H1 (cell line): Measurements from ENCODE around the gene IQCK. TPM values are rescaled to one million over a fixed set of nuclear protein-coding genes. Genes with fewer than 3 reads are reported as not detected.
A peak's percentile ranks its signal among the peaks of the same experiment; 100 is the strongest.

Source experiments
- CTCF ChIA-PET: fragments of 300-600 bp; sonication (Branson Sonifier 250); formaldehyde crosslinking; loops from one replicate; lab custom pipeline; 2021; ENCODE audit not compliant: partially characterized antibody; lab: Charles Lee
- POLR2A ChIA-PET: fragments of 300-600 bp; sonication (Branson Sonifier 250); formaldehyde crosslinking; loops from one replicate; lab custom pipeline; 2021; ENCODE audit warnings: inconsistent platforms; ENCODE audit not compliant: partially characterized antibody; lab: Charles Lee
- DNase-seq, 2 experiments: peaks; one replicate each; pipeline versions ENCODE4 v3.0.0 to v3.0.0-alpha.2; 2010 to 2022; ENCODE audit warnings: low spot score in 2 of 2, low read depth in 1 of 2, mixed read lengths in 1 of 2
- FAIRE-seq: peaks from 2 replicates; lab custom pipeline; 2011; peaks lifted over from hg19 to GRCh38; lab: Jason Lieb, UNC
- H2AFZ ChIP-seq: 2 replicates; pipeline ENCODE4 v1.8.1; 2012; ENCODE audit warnings: low read length, inconsistent platforms
- H2AK5ac ChIP-seq: 2 replicates; pipeline ENCODE4 v1.6.1; 2013; ENCODE audit warnings: low read depth, low read length
- H2BK120ac ChIP-seq: replicated peaks from 2 replicates; pipeline ENCODE3; 2013; ENCODE audit warnings: low read depth, low read length, inconsistent platforms
- H2BK12ac ChIP-seq: 2 replicates; pipeline ENCODE4 v1.6.1; 2013; ENCODE audit warnings: low read depth, low read length
- H2BK15ac ChIP-seq: 2 replicates; pipeline ENCODE4 v1.6.1; 2013; ENCODE audit warnings: low read length
- H2BK20ac ChIP-seq: 2 replicates; pipeline ENCODE4 v1.6.1; 2013; ENCODE audit warnings: low read length
- H2BK5ac ChIP-seq: 2 replicates; pipeline ENCODE4 v1.6.1; 2013; ENCODE audit warnings: low read depth, low read length
- H3K14ac ChIP-seq: 2 replicates; pipeline ENCODE4 v1.6.1; 2013; ENCODE audit warnings: inconsistent platforms; ENCODE audit not compliant: insufficient read length
- H3K18ac ChIP-seq: 2 replicates; pipeline ENCODE4 v1.6.1; 2013; ENCODE audit warnings: low read length; ENCODE audit errors: extremely low read depth
- H3K23ac ChIP-seq: 2 replicates; pipeline ENCODE4 v1.6.1; 2013; ENCODE audit warnings: inconsistent platforms; ENCODE audit not compliant: insufficient read length
- H3K23me2 ChIP-seq: 2 replicates; pipeline ENCODE4 v1.6.1; 2013; ENCODE audit warnings: low read depth, low read length
- H3K27ac ChIP-seq: 2 replicates; pipeline ENCODE4 v1.6.1; 2011; ENCODE audit warnings: low read depth, low read length, inconsistent platforms
- H3K27me3 ChIP-seq, 4 experiments: replicated peaks in 1 of 4; 1 replicate in 1 of 4; 2 replicates in 3 of 4; pipeline versions ENCODE4 v1.6.1 to v1.8.1; 2011 to 2013; ENCODE audit warnings: low read length in 3 of 4, mild to moderate bottlenecking in 3 of 4, inconsistent platforms in 2 of 4, mixed read lengths in 2 of 4, moderate library complexity in 1 of 4; ENCODE audit not compliant: control insufficient read depth in 3 of 4, insufficient read depth in 3 of 4; ENCODE audit errors: extremely low read depth in 1 of 4
- H3K36me3 ChIP-seq, 4 experiments: 2 replicates each; pipeline versions ENCODE4 v1.6.1 to v1.8.1; 2011 to 2013; ENCODE audit warnings: mild to moderate bottlenecking in 4 of 4, low read length in 3 of 4, moderate library complexity in 2 of 4, control low read depth in 1 of 4, inconsistent platforms in 1 of 4; ENCODE audit not compliant: insufficient read depth in 4 of 4, control insufficient read depth in 2 of 4
- H3K4ac ChIP-seq: replicated peaks from 2 replicates; pipeline ENCODE3; 2013; ENCODE audit warnings: low read length, low read depth, mixed read lengths, inconsistent platforms; ENCODE audit not compliant: insufficient read length
- H3K4me1 ChIP-seq, 4 experiments: replicated peaks in 1 of 4; 1 replicate in 1 of 4; 2 replicates in 3 of 4; pipeline versions ENCODE4 v1.6.1 to v1.8.1; 2011 to 2013; ENCODE audit warnings: low read length in 3 of 4, inconsistent platforms in 2 of 4, mixed read lengths in 1 of 4; ENCODE audit not compliant: insufficient read depth in 4 of 4, control insufficient read depth in 3 of 4
- H3K4me2 ChIP-seq, 2 experiments: 2 replicates each; pipeline versions ENCODE4 v1.6.1 to v1.8.1; 2011 to 2013; ENCODE audit warnings: low read depth in 2 of 2, low read length in 2 of 2, control low read depth in 1 of 2, inconsistent platforms in 1 of 2, mild to moderate bottlenecking in 1 of 2; ENCODE audit not compliant: insufficient read depth in 1 of 2
- H3K4me3 ChIP-seq, 4 experiments: fragments of 200-600, 300-600 bp in 1 of 4; sonication (generic), shearing (Covaris generic), sonication (Bioruptor Twin) in 1 of 4; 2 replicates each; pipeline versions ENCODE4 v1.5.1 to v1.8.1; 2011 to 2016; ENCODE audit warnings: low read length in 4 of 4, low read depth in 3 of 4, control low read depth in 2 of 4, inconsistent platforms in 2 of 4, mild to moderate bottlenecking in 2 of 4, mixed read lengths in 1 of 4, moderate library complexity in 1 of 4; ENCODE audit not compliant: insufficient read depth in 2 of 4; ENCODE audit errors: extremely low read depth in 1 of 4
- H3K56ac ChIP-seq: replicated peaks from 2 replicates; pipeline ENCODE3; 2013; ENCODE audit warnings: low read depth, mild to moderate bottlenecking, mixed read lengths, low read length, inconsistent platforms; ENCODE audit not compliant: insufficient read length
- H3K79me1 ChIP-seq: 2 replicates; pipeline ENCODE4 v1.6.1; 2013; ENCODE audit warnings: low read depth, low read length, control low read depth
- H3K79me2 ChIP-seq, 2 experiments: 2 replicates each; pipeline versions ENCODE4 v1.6.1 to v1.8.1; 2012 to 2013; ENCODE audit warnings: low read length in 2 of 2, mild to moderate bottlenecking in 2 of 2, inconsistent platforms in 1 of 2; ENCODE audit not compliant: insufficient read depth in 2 of 2, control insufficient read depth in 1 of 2
- H3K9ac ChIP-seq, 4 experiments: replicated peaks in 1 of 4; 1 replicate in 1 of 4; 2 replicates in 3 of 4; pipeline versions ENCODE4 v1.6.1 to v1.8.1; 2011 to 2013; ENCODE audit warnings: low read depth in 3 of 4, low read length in 3 of 4, control low read depth in 2 of 4, mild to moderate bottlenecking in 2 of 4, moderate library complexity in 2 of 4, inconsistent platforms in 1 of 4; ENCODE audit errors: extremely low read depth in 1 of 4
- H3K9me3 ChIP-seq, 2 experiments: 2 replicates each; pipeline versions ENCODE4 v1.6.1 to v1.8.1; 2012 to 2013; ENCODE audit warnings: mild to moderate bottlenecking in 2 of 2, moderate library complexity in 2 of 2, control low read depth in 1 of 2, inconsistent platforms in 1 of 2, low read depth in 1 of 2, low read length in 1 of 2, mixed read lengths in 1 of 2; ENCODE audit not compliant: insufficient read depth in 2 of 2
- H4K20me1 ChIP-seq, 2 experiments: replicated peaks in 1 of 2; 2 replicates each; pipeline versions ENCODE3 to v1.8.1; 2011 to 2013; ENCODE audit warnings: inconsistent platforms in 2 of 2, low read length in 2 of 2, mild to moderate bottlenecking in 1 of 2; ENCODE audit not compliant: insufficient read depth in 2 of 2, control insufficient read depth in 1 of 2
- H4K5ac ChIP-seq: 2 replicates; pipeline ENCODE4 v1.6.1; 2013; ENCODE audit warnings: low read length, low read depth, mixed read lengths, inconsistent platforms; ENCODE audit not compliant: insufficient read length
- H4K8ac ChIP-seq: 2 replicates; pipeline ENCODE4 v1.8.0; 2013; ENCODE audit warnings: mild to moderate bottlenecking, moderate library complexity, low read length, inconsistent platforms; ENCODE audit not compliant: insufficient read depth; ENCODE audit errors: extremely low read depth
- H4K91ac ChIP-seq: replicated peaks from 2 replicates; pipeline ENCODE3; 2013; ENCODE audit warnings: low read length, mixed read lengths, inconsistent platforms; ENCODE audit not compliant: insufficient read length
- EP300 ChIP-seq, 2 experiments: IDR thresholded peaks; 1 replicate in 1 of 2; 2 replicates in 1 of 2; pipeline ENCODE4 v1.6.1; 2011 to 2012; ENCODE audit warnings: low read depth in 2 of 2, low read length in 2 of 2, mild to moderate bottlenecking in 2 of 2, borderline replicate concordance in 1 of 2, inconsistent platforms in 1 of 2, moderate library complexity in 1 of 2
- MAX ChIP-seq: IDR thresholded peaks from 2 replicates; pipeline ENCODE4 v1.6.1; 2012; ENCODE audit warnings: inconsistent platforms
- WGBS, 2 experiments: shearing (Covaris generic) in 1 of 2; methylation state at CpG; one replicate each; pipeline versions ENCODE4 v1.1.6 to v1.1.7; 2013 to 2015; ENCODE audit warnings: low lambda C conversion rate in 2 of 2, mixed read lengths in 2 of 2, inconsistent platforms in 1 of 2, low coverage in 1 of 2, missing lambda C conversion rate in 1 of 2; ENCODE audit not compliant: insufficient replicate concordance in 2 of 2, insufficient coverage in 1 of 2, insufficient read length in 1 of 2; ENCODE audit errors: extremely low coverage in 1 of 2, missing lambda C conversion rate in 1 of 2; 5-methylcytosine and 5-hydroxymethylcytosine counted together
- polyA plus RNA-seq, 7 experiments: library from polyadenylated mRNA; depleted of rRNA in 3 of 7; stranded (reverse) in 5 of 7; unstranded in 2 of 7; fragments of >200 nt in 5 of 7; fragments of 200-250 nt in 2 of 7; gene quantifications; 1 replicate in 5 of 7; 2 replicates in 1 of 7; 4 replicates in 1 of 7; pipeline versions ENCODE4 v1.2.1 to v1.2.3, GENCODE V29; 2011 to 2013; ENCODE audit warnings: missing spikeins in 2 of 7, mixed read lengths in 2 of 7
- total RNA-seq: library from RNA; stranded (reverse); fragmentation: NEBNext Ultra II Directional; extraction: Animal tissue kit (Norgen Biotek cat#: 25700); gene quantifications from 2 replicates; pipeline ENCODE4 v1.2.1, GENCODE V29; 2021

The IQCK gene
- total and polyA plus RNA-seq, 2 of the 8 experiments (the other 6 are each of a cell fraction or from before 2014, with no cell fraction given), result 6.2 to 9.3 TPM

DNA sequence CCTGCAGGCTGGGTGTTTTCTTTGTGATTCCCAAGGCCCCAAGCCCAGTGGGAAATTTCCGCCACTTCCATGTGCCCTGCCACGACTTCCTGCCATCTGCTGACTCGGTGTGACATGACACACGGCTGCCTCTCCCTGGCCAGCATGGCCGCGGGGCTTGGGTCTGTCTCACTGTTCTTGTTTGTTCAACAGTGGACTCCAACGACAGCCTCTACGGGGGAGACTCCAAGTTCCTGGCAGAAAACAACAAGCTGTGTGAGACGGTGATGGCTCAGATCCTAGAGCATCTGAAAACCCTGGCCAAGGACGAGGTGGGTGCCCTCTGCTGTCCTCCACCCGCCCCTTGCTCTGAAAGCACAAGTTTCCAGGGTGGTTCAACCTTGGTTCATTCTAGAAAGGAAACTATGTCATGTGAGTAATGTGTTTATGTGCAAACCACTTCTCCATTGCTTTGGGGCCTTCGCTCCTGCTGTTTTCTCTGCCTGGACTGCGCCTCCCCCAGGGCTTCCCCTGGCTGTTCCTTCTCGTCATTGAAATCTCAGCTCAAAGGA is 26.8 kb upstream of the IQCK start:
- no peaks in the 10 kb centered on the region for H3K23me2 ChIP-seq
- no peak overlapping the region for H4K5ac ChIP-seq
- no peak for DNase-seq
- TF ChIP-seq EP300 (IDR thresholded peaks at IDR 0.05; ENCODE audit: borderline replicate concordance in 1 of 2, low read depth in 2 of 2, low read length in 2 of 2), result no peak
- TF ChIP-seq MAX, result 0 out of 2 replicates have a peak, but pooled peaks have one; percentile 30
- H3K9ac ChIP-seq, result no peak overlapping the region
- no peak overlapping the region for H2BK12ac ChIP-seq
- no peak overlapping the region for H2BK20ac ChIP-seq
- FAIRE-seq, result no peak
- no peak overlapping the region for H3K4me2 ChIP-seq
- H2AK5ac ChIP-seq, result no peak overlapping the region
- no peaks in the 10 kb centered on the region for H3K4me1 ChIP-seq
- no peak overlapping the region for H4K8ac ChIP-seq
- POLR2A ChIA-PET, result interaction anchor here (0.7 to 1.2 kb wide), 4 partner anchors 9 to 12 kb away, joined by 3 to 4 read pairs (median 4); no protein-coding TSS in a partner anchor
- H3K27ac ChIP-seq, result no peak overlapping the region
- H2BK120ac ChIP-seq, result no peak overlapping the region
- no peak overlapping the region for H3K56ac ChIP-seq
- no peaks in the 10 kb centered on the region for H3K9me3 ChIP-seq
- no peak overlapping the region for H3K4me3 ChIP-seq
- H4K91ac ChIP-seq, result no peak overlapping the region
- H3K79me1 ChIP-seq, result no peaks in the 10 kb centered on the region
- H3K14ac ChIP-seq, result no peak overlapping the region
- no peak overlapping the region for H3K23ac ChIP-seq
- H2BK5ac ChIP-seq, result no peak overlapping the region
- no peak overlapping the region for H3K18ac ChIP-seq
- WGBS, 2 experiments, result 89% methylated on average over 14 of the region's 14 CpGs; no CpG with 5 or more reads in 1 of the 2 experiments
- H4K20me1 ChIP-seq, result no peaks in the 10 kb centered on the region
- no peaks in the 10 kb centered on the region for H3K27me3 ChIP-seq
- no peak overlapping the region for H2BK15ac ChIP-seq
- H3K36me3 ChIP-seq, result peaks cover 2 to 7% (median 4%) of the 10 kb centered on the region in 4 experiments; a peak in 5 of 8 replicates
- H3K79me2 ChIP-seq, result no peaks in the 10 kb centered on the region; a peak in 1 of 4 replicates
- CTCF ChIA-PET, result interaction anchor here (0.6 to 0.9 kb wide), 2 partner anchors 19 to 23 kb away, joined by 3 to 4 read pairs; no protein-coding TSS in a partner anchor
- H2AFZ ChIP-seq, result no peak overlapping the region
- H3K4ac ChIP-seq, result no peak overlapping the region
